Body of pancreas (tissue), 4 donors: Measurements from ENCODE around the gene PTPRB. TPM values are rescaled to one million over a fixed set of nuclear protein-coding genes. Genes with fewer than 3 reads are reported as not detected.
A peak's percentile ranks its signal among the peaks of the same experiment; 100 is the strongest.

Experiments
- ATAC-seq: fragments of 150-250 bp; one replicate; pipeline ENCODE4 v1.9.1; 2016
- DNase-seq, 4 donors: peaks; one replicate each; pipeline ENCODE4 v3.0.0-alpha.2; 2019
- H3K27ac ChIP-seq, 4 donors: fragments of 200-600 bp; sonication (generic); 1 replicate in 3 of 4; 2 replicates in 1 of 4; pipeline versions ENCODE4 v1.5.1 to v1.6.1; 2016 to 2019; ENCODE audit warnings: mild to moderate bottlenecking in 1 of 4, mixed read lengths in 1 of 4, moderate library complexity in 1 of 4
- H3K27me3 ChIP-seq, 2 donors: fragments of 200-600 bp; sonication (generic); one replicate each; pipeline ENCODE4 v1.6.0; 2016; ENCODE audit warnings: mild to moderate bottlenecking in 1 of 2
- H3K36me3 ChIP-seq, 2 donors: fragments of 200-600 bp; sonication (generic); replicated peaks in 1 of 2; 2 replicates each; pipeline ENCODE4 v1.5.1; 2016; ENCODE audit warnings: low read depth in 2 of 2; ENCODE audit not compliant: insufficient read depth in 1 of 2
- H3K4me1 ChIP-seq: fragments of 200-600 bp; sonication (generic); one replicate; pipeline ENCODE4 v1.6.0; 2016
- H3K4me3 ChIP-seq, 2 donors: fragments of 200-600 bp; sonication (generic); 1 replicate in 1 of 2; 2 replicates in 1 of 2; pipeline ENCODE4 v1.5.1; 2016 to 2019
- H3K9me3 ChIP-seq, 3 donors: fragments of 200-600 bp; sonication (generic); 1 replicate in 2 of 3; 2 replicates in 1 of 3; pipeline ENCODE4 v1.5.1; 2016
- CTCF ChIP-seq, 7 experiments: fragments of 450-650 bp in 4 of 7; fragments of 200-600 bp in 3 of 7; sonication (generic) in 3 of 7; IDR thresholded peaks; one replicate each; pipeline ENCODE4 v1.5.1; 2016 to 2019; ENCODE audit warnings: antibody characterized with exemption in 7 of 7
- POLR2A ChIP-seq, 3 donors: fragments of 450-650 bp; IDR thresholded peaks; one replicate each; pipeline ENCODE4 v1.6.1; 2016; ENCODE audit warnings: antibody characterized with exemption in 3 of 3, mild to moderate bottlenecking in 2 of 3
- WGBS, 2 donors: methylation state at CpG; one replicate each; pipeline ENCODE4 v1.1.5; 2017; 5-methylcytosine and 5-hydroxymethylcytosine counted together
- intact Hi-C: fragments of 100-400 bp; cut with DNase I; formaldehyde crosslinking; loops from one replicate; pipeline ENCODE4 v1.15.1; 2023
- total RNA-seq, 2 donors: library from RNA; depleted of rRNA; stranded (reverse); fragments of >200 nt; gene quantifications; one replicate each; pipeline ENCODE4 v1.1.0, GENCODE V29; 2016

The PTPRB gene
- total RNA-seq, 2 donors from 2014 or later = 4.9 to 9.9 TPM

DNA sequence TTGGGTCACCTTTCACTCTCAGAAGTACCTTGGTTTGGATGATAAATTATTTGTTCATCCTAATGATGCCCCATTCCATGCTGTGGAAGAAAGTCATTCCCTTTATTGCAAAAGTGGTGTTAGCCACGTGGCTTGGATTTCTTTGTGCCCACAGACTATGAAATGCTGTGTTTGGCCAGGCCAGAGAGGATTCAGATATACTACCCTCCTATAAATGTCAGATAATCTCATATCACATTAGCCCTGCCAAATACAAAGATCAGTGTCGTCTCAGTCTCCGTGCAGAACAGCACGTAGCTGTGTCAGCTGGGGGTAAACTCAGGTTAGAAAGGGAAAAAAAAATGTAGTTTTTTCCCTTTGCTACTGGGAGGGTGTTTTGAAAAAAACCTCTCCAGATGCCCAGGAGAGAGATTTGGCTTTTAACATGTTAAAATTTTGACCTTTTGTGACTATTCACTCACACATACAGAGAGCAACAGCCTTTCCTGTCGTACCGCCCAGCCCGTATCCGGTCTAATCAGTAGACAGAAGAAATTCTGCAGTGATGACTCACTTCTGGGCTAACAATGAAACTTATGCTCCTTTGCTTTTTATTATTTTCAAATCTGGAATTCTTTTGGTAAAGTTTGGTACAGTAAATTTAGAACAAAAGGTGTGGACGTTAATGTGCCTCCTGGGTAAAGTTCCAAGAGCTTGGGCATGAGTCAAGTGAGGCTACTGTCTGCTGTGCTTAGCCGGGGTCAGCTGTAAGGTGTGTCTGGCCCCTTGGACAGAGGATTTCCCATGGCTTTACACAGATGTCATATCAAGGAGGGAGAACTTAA is 8.5 kb upstream of the PTPRB start:
- Histone ChIP-seq H3K4me3 (no peak overlapping the region), H3K27me3 (no peaks in the 10 kb centered on the region), H3K36me3 (no peaks in the 10 kb centered on the region), H3K27ac (peak overlapping the region; percentile 10 to 74 (median 35)), H3K9me3 (no peaks in the 10 kb centered on the region), H3K4me1 (peaks cover 5% of the 10 kb centered on the region)
- 17 to 20% methylated on average over 10 of the region's 10 CpGs for WGBS, 2 donors
- intact Hi-C loops = no loop called here
- DNase-seq (peak; percentile 25 to 50 (median 48)), ATAC-seq (peak; percentile 92)
- TF ChIP-seq CTCF (IDR thresholded peaks at IDR 0.05) (no peak), POLR2A (IDR thresholded peaks at IDR 0.05) (no peak)

- WGBS, 2 donors = 71 to 81% methylated on average over 2 of the region's 2 CpGs
- intact Hi-C loops = no loop called here
- TF ChIP-seq CTCF (IDR thresholded peaks at IDR 0.05) (no peak), POLR2A (IDR thresholded peaks at IDR 0.05) (no peak)
- Histone ChIP-seq H3K36me3 (no peaks in the 10 kb centered on the region), H3K9me3 (no peaks in the 10 kb centered on the region), H3K27me3 (no peaks in the 10 kb centered on the region), H3K4me1 (peaks cover 5% of the 10 kb centered on the region), H3K27ac (no peak overlapping the region), H3K4me3 (no peak overlapping the region)
- ATAC-seq (no peak), DNase-seq (no peak)
These were observed 7.6 kb upstream of the PTPRB start for GRCh38 chr12:70644861-70645260.

GRCh38 chr12:70643939-70644338 is 6.7 kb upstream of the PTPRB start:
- WGBS, 2 donors = 44 to 58% methylated on average over 3 of the region's 3 CpGs
- no peaks in the 10 kb centered on the region for H3K36me3 ChIP-seq
- no peak for ATAC-seq

GRCh38 chr12:70641691-70642090 is 4.5 kb upstream of the PTPRB start:
- DNase-seq (no peak), ATAC-seq (no peak)
- 60 to 76% methylated on average over 2 of the region's 2 CpGs for WGBS, 2 donors
- H3K36me3 ChIP-seq = no peaks in the 10 kb centered on the region
- intact Hi-C loops = no loop called here
- no peak overlapping the region for H3K4me3 ChIP-seq
- no peaks in the 10 kb centered on the region for H3K27me3 ChIP-seq
- peaks cover 5% of the 10 kb centered on the region for H3K4me1 ChIP-seq
- no peak overlapping the region for H3K27ac ChIP-seq
- no peak for TF ChIP-seq POLR2A (IDR thresholded peaks at IDR 0.05)
- H3K9me3 ChIP-seq = no peaks in the 10 kb centered on the region

More at GRCh38 chr12:70643939-70644338, 6.7 kb upstream of the PTPRB start:
- Histone ChIP-seq H3K4me3 (no peak overlapping the region), H3K27ac (no peak overlapping the region), H3K9me3 (no peaks in the 10 kb centered on the region), H3K4me1 (peaks cover 5% of the 10 kb centered on the region), H3K27me3 (no peaks in the 10 kb centered on the region)
- DNase-seq = no peak
- intact Hi-C loops = no loop called here
- TF ChIP-seq POLR2A (IDR thresholded peaks at IDR 0.05) (no peak), CTCF (IDR thresholded peaks at IDR 0.05) (no peak)

DNA sequence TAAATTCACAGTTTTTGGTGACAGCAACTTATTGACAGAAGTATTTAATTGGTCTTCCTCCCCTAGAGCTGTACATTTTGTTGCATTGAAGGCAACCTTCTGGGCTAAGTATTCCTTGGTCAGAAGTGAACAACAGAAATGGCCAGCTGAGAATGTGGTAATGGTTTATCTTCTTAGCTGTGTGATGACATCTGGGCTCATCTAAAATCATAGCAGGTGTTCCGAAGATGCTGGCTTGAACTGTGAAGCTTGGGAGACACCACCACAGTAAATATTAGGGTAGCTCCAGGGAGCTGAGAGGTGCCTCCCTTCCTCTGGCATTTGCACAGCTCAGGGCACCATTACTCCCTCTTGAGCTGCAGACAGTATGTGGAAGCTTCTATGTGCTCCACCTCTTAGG is 3.7 kb upstream of the PTPRB start:
- WGBS, 2 donors = 61 to 67% methylated on average over 1 of the region's 1 CpG
- ATAC-seq = no peak

More for the DNA sequence above, 3.7 kb upstream of the PTPRB start:
- no peaks in the 10 kb centered on the region for H3K9me3 ChIP-seq
- H3K4me3 ChIP-seq = no peak overlapping the region
- H3K27me3 ChIP-seq = no peaks in the 10 kb centered on the region
- intact Hi-C loops = no loop called here
- H3K36me3 ChIP-seq = no peaks in the 10 kb centered on the region
- H3K27ac ChIP-seq = no peak overlapping the region
- H3K4me1 ChIP-seq = peaks cover 5% of the 10 kb centered on the region
- no peak for DNase-seq
- TF ChIP-seq POLR2A (IDR thresholded peaks at IDR 0.05) (no peak), CTCF (IDR thresholded peaks at IDR 0.05) (no peak)
